Esophagus muscularis mucosa (tissue), 4 donors: ENCODE data around the gene YKT6. TPM values are rescaled to one million over a fixed set of nuclear protein-coding genes. Genes with fewer than 3 reads are reported as not detected.

ENCODE experiments used
- DNase-seq: peaks from one replicate; pipeline ENCODE4 v3.0.0-alpha.2; 2017; ENCODE audit errors: extremely low spot score
- H3K27ac ChIP-seq, 4 donors: fragments of 200-600 bp; sonication (generic); replicated peaks in 1 of 4; 1 replicate in 3 of 4; 2 replicates in 1 of 4; pipeline ENCODE4 v1.5.1; 2016 to 2019; ENCODE audit warnings: mild to moderate bottlenecking in 1 of 4
- H3K27me3 ChIP-seq, 4 donors: fragments of 200-600 bp; sonication (generic); one replicate each; pipeline versions ENCODE4 v1.5.1 to v1.6.0; 2016 to 2019
- H3K36me3 ChIP-seq, 4 donors: fragments of 200-600 bp; sonication (generic); one replicate each; pipeline ENCODE4 v1.5.1; 2016 to 2019
- H3K4me1 ChIP-seq, 4 donors: fragments of 200-600 bp; sonication (generic); one replicate each; pipeline ENCODE4 v1.5.1; 2016 to 2019
- H3K4me3 ChIP-seq, 4 donors: fragments of 200-600 bp; sonication (generic); 1 replicate in 2 of 4; 2 replicates in 2 of 4; pipeline ENCODE4 v1.5.1; 2016 to 2019; ENCODE audit warnings: mild to moderate bottlenecking in 4 of 4, moderate library complexity in 1 of 4
- H3K9me3 ChIP-seq, 4 donors: fragments of 200-600 bp; sonication (generic); 1 replicate in 3 of 4; 2 replicates in 1 of 4; pipeline ENCODE4 v1.5.1; 2016 to 2019
- EP300 ChIP-seq: sonication (generic); formaldehyde crosslinking; IDR thresholded peaks from one replicate; pipeline ENCODE4 v1.6.1; 2017; ENCODE audit warnings: antibody characterized with exemption
- POLR2A ChIP-seq: fragments of 450-650 bp; IDR thresholded peaks from one replicate; pipeline ENCODE4 v1.6.1; 2017; ENCODE audit warnings: antibody characterized with exemption, moderate library complexity, mild to moderate bottlenecking, low read depth
- POLR2AphosphoS5 ChIP-seq, 2 donors: sonication (generic); formaldehyde crosslinking; IDR thresholded peaks; one replicate each; pipeline ENCODE4 v1.6.1; 2017; ENCODE audit warnings: antibody characterized with exemption in 2 of 2
- WGBS: methylation state at CpG from one replicate; pipeline ENCODE4 v1.1.5; 2018; 5-methylcytosine and 5-hydroxymethylcytosine counted together
- intact Hi-C: fragments of 100-400 bp; cut with DNase I; formaldehyde crosslinking; loops from one replicate; pipeline ENCODE4 v1.15.1; 2023
- total RNA-seq, 4 donors: library from RNA; depleted of rRNA; stranded (reverse); fragments of >200 nt; gene quantifications; one replicate each; pipeline versions ENCODE4 v1.1.0 to v1.2.1, GENCODE V29; 2016
- TF ChIP-seq, protein P1 (sequence below), 3 experiments: fragments of 200-600 bp in 2 of 3; fragments of 450-650 bp in 1 of 3; sonication (generic) in 2 of 3; IDR thresholded peaks; one replicate each; pipeline ENCODE4 v1.5.1; 2017 to 2019; ENCODE audit warnings: antibody characterized with exemption in 3 of 3, mild to moderate bottlenecking in 2 of 3, moderate library complexity in 1 of 3

Gene YKT6
- total RNA-seq, 4 donors from 2014 or later = 49.8 to 79.5 (median 64.4) TPM

DNA sequence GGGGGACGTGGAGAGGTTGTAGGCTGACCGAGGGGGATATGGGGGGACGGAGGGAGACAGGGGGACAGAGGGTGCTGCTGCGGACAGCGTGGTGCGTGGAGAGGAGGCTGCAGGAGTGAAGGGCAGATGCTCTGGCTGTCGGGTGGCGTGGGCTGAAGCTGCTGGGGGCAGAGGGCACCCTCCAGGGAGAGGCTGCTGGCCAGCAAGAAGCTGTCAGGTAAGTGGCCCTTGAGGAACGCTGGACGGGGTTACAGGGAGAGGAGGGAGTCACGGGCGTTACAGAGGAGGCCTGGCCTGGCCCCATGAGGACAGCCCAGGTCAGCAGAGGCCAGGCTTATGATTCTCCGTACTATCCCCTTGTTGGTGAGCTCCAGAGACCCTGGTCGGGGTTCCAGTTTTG is 27.1 kb downstream of the YKT6 start:
- Histone ChIP-seq H3K27ac (no peak overlapping the region), H3K27me3 (peaks cover 0 to 37% (median 7%) of the 10 kb centered on the region in 4 donors), H3K36me3 (no peaks in the 10 kb centered on the region), H3K4me1 (no peaks in the 10 kb centered on the region), H3K9me3 (no peaks in the 10 kb centered on the region), H3K4me3 (no peak overlapping the region)
- DNase-seq = no peak
- intact Hi-C loops = no loop called here
- 68% methylated on average over 12 of the region's 14 CpGs for WGBS
- TF ChIP-seq, protein P1, sequence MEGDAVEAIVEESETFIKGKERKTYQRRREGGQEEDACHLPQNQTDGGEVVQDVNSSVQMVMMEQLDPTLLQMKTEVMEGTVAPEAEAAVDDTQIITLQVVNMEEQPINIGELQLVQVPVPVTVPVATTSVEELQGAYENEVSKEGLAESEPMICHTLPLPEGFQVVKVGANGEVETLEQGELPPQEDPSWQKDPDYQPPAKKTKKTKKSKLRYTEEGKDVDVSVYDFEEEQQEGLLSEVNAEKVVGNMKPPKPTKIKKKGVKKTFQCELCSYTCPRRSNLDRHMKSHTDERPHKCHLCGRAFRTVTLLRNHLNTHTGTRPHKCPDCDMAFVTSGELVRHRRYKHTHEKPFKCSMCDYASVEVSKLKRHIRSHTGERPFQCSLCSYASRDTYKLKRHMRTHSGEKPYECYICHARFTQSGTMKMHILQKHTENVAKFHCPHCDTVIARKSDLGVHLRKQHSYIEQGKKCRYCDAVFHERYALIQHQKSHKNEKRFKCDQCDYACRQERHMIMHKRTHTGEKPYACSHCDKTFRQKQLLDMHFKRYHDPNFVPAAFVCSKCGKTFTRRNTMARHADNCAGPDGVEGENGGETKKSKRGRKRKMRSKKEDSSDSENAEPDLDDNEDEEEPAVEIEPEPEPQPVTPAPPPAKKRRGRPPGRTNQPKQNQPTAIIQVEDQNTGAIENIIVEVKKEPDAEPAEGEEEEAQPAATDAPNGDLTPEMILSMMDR (IDR thresholded peaks at IDR 0.05) = no peak
- no peak for TF ChIP-seq EP300
- no peak for TF ChIP-seq POLR2AphosphoS5 (IDR thresholded peaks at IDR 0.05)
- no peak for TF ChIP-seq POLR2A

DNA sequence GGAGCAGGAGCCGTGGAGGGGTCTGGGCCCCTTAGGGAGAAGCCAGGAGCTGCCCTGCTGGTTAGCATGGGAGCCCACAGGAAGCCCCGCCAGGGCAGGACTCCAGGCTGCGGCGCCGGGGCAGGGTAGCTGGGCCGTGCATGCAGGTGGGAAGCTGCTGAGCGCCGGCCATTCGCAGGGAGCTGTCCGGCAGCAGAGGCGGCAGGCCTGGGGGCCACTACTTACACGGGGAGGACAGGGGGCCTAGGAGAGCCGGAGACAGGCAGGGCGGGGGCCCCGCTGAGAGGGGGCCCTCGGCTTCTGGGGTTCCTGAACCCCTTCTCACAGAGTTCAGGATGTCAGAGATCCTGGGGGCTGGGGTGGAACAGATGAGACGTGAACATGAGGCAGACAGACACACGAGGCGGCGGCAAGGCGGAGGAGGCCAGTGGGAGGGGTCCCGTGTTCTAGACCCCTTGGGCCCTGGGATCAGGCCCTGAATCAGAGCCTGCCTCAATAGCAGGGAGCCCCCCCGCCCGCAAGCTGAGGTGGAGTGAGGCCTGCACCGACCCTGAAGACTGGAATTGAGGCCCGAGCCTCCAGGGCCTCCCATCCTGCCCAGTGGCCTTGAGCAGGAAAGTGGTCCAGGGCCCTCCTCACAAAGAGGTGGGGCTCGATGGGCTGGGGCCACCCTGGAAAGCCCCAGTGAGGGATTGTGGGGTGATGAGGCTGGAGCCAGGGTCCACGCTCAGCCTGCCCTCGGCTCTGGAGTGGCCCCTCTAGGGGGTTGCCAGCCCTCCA is 28.0 kb downstream of the YKT6 start:
- peaks cover 0 to 29% (median 7%) of the 10 kb centered on the region in 4 donors for H3K27me3 ChIP-seq
- no peak overlapping the region for H3K4me3 ChIP-seq
- intact Hi-C loops = no loop called here
- H3K4me1 ChIP-seq = no peaks in the 10 kb centered on the region
- no peaks in the 10 kb centered on the region for H3K36me3 ChIP-seq
- WGBS = 85% methylated on average over 27 of the region's 29 CpGs
- no peaks in the 10 kb centered on the region for H3K9me3 ChIP-seq
- no peak overlapping the region for H3K27ac ChIP-seq
- no peak for DNase-seq
- TF ChIP-seq, protein P1 (IDR thresholded peaks at IDR 0.05) = no peak
- no peak for TF ChIP-seq POLR2AphosphoS5 (IDR thresholded peaks at IDR 0.05)
- no peak for TF ChIP-seq EP300
- TF ChIP-seq POLR2A = no peak

DNA sequence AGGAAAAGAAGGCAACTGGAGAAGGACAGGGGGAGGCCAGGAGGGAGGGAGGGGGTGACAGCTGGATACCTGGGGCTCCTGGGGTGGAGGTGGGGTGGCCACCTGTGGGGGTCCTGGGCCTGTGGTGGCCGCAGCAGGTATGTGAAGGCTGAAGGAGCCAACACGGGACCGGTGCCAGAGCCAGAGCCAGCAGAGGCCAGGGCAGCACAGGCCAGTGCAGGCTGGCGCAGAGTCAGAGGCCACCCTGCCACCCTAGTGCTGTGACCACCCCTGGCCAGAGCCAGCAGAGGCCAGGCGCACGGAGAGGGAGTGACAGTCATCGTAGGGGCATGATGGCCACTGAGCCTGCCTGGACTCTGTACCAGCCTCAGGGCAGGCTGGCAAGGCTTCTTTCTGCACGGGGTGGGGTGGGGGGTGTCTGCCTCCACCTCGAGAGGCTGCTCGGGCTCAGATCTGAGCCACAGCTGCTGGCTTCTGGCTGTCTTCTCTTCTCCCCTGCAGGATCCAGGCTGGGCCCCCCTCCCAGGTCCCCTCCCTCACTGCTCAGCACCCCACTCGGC is 28.8 kb downstream of the YKT6 start:
- Histone ChIP-seq H3K27me3 (peaks cover 0 to 21% (median 7%) of the 10 kb centered on the region in 4 donors), H3K9me3 (no peaks in the 10 kb centered on the region), H3K4me1 (no peaks in the 10 kb centered on the region), H3K4me3 (no peak overlapping the region), H3K36me3 (no peaks in the 10 kb centered on the region), H3K27ac (no peak overlapping the region)
- intact Hi-C loops = no loop called here
- TF ChIP-seq, protein P1 (IDR thresholded peaks at IDR 0.05) = no peak
- TF ChIP-seq POLR2AphosphoS5 (IDR thresholded peaks at IDR 0.05) = no peak
- TF ChIP-seq EP300 = no peak
- 72% methylated on average over 7 of the region's 11 CpGs for WGBS
- DNase-seq = no peak

DNA sequence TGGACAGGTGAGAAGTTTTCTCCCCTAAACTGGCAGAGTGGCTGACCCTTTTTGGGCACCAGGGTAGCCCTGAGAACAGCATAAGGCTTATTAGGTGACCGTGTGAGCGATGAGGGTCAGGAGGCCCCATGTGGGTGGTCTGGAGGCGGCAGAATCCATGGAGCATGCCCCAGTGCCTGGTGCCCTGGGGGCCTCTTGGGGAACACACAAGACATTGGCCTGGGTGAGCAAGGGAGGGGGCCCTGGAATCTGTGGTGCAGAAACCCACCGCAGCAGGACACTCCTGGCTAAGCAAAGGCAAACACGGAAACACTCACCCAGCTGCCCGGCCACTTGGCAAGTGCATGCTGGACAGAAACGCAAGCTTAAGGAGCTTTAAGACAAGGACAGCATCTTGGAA is 29.5 kb downstream of the YKT6 start:
- 100% methylated on average over 3 of the region's 7 CpGs for WGBS
- Histone ChIP-seq H3K27me3 (peaks cover 0 to 15% (median 6%) of the 10 kb centered on the region in 4 donors), H3K9me3 (no peaks in the 10 kb centered on the region), H3K4me3 (no peak overlapping the region), H3K36me3 (no peaks in the 10 kb centered on the region), H3K27ac (no peak overlapping the region), H3K4me1 (no peaks in the 10 kb centered on the region)
- TF ChIP-seq, protein P1 (IDR thresholded peaks at IDR 0.05) = no peak
- TF ChIP-seq EP300 (no peak), POLR2AphosphoS5 (IDR thresholded peaks at IDR 0.05) (no peak), POLR2A (no peak)
- intact Hi-C loops = no loop called here
- no peak for DNase-seq
